Measurements from ENCODE around the gene TBC1D32.

Gene TBC1D32

GRCh38 chr6:121333196-121333595, 1.1 kb downstream of the TBC1D32 start:
- no peaks in the 10 kb centered on the region for H3K36me3 ChIP-seq (ENCODE audit: insufficient read depth, low read length)
- peak overlapping the region; percentile 81 for H3K4me3 ChIP-seq (ENCODE audit: low read length, poor library complexity, severe bottlenecking)
- H3K9me2 ChIP-seq (replicated peaks; ENCODE audit: low read depth, low read length): no peaks in the 10 kb centered on the region
- H3K4me1 ChIP-seq (ENCODE audit: insufficient read depth, low read length, poor library complexity, severe bottlenecking): peaks cover 34% of the 10 kb centered on the region
- no peaks in the 10 kb centered on the region for H3F3A ChIP-seq (ENCODE audit: low read depth)
- no peaks in the 10 kb centered on the region for H3K27me3 ChIP-seq (ENCODE audit: insufficient read depth, low read length, poor library complexity, severe bottlenecking)
- H3K9ac ChIP-seq (ENCODE audit: low read depth, low read length, poor library complexity, severe bottlenecking): peak overlapping the region; percentile 81
- H2AFZ ChIP-seq (ENCODE audit: low read length): no peak overlapping the region
- no peaks in the 10 kb centered on the region for H3K9me3 ChIP-seq (ENCODE audit: insufficient read depth, low read depth, low read length)
- H3K4me2 ChIP-seq (ENCODE audit: low read depth, low read length, poor library complexity, severe bottlenecking): peak overlapping the region; percentile 86
- TF ChIP-seq CTCF (conservative IDR thresholded peaks at IDR 0.05; ENCODE audit: low read length): no peak
- TF ChIP-seq EZH2phosphoT487 (IDR thresholded peaks at IDR 0.05; ENCODE audit: borderline replicate concordance): no peak
- peaks cover 7% of the 10 kb centered on the region for H3K79me2 ChIP-seq (ENCODE audit: insufficient read depth, low read length)
- no peaks in the 10 kb centered on the region for H4K20me1 ChIP-seq (ENCODE audit: insufficient read depth, low read length, poor library complexity, severe bottlenecking)

GRCh38 chr6:121330516-121330915, 3.8 kb downstream of the TBC1D32 start:
- Histone ChIP-seq H3K79me2 (ENCODE audit: insufficient read depth, low read length) (peaks cover 7% of the 10 kb centered on the region), H3K4me1 (ENCODE audit: insufficient read depth, low read length, poor library complexity, severe bottlenecking) (peaks cover 34% of the 10 kb centered on the region), H3K36me3 (ENCODE audit: insufficient read depth, low read length) (no peaks in the 10 kb centered on the region), H3K9me2 (replicated peaks; ENCODE audit: low read depth, low read length) (no peaks in the 10 kb centered on the region), H3K4me3 (ENCODE audit: low read length, poor library complexity, severe bottlenecking) (peak overlapping the region; percentile 34), H3K4me2 (ENCODE audit: low read depth, low read length, poor library complexity, severe bottlenecking) (peak overlapping the region; percentile 60), H3K27me3 (ENCODE audit: insufficient read depth, low read length, poor library complexity, severe bottlenecking) (no peaks in the 10 kb centered on the region), H3K9me3 (ENCODE audit: insufficient read depth, low read depth, low read length) (no peaks in the 10 kb centered on the region), H2AFZ (ENCODE audit: low read length) (no peak overlapping the region), H3K9ac (ENCODE audit: low read depth, low read length, poor library complexity, severe bottlenecking) (peak overlapping the region; percentile 25), H3F3A (ENCODE audit: low read depth) (no peaks in the 10 kb centered on the region), H4K20me1 (ENCODE audit: insufficient read depth, low read length, poor library complexity, severe bottlenecking) (no peaks in the 10 kb centered on the region)
- TF ChIP-seq EZH2phosphoT487 (IDR thresholded peaks at IDR 0.05; ENCODE audit: borderline replicate concordance) (no peak), CTCF (conservative IDR thresholded peaks at IDR 0.05; ENCODE audit: low read length) (no peak)

GRCh38 chr6:121321282-121321681, 13.0 kb downstream of the TBC1D32 start:
- H3K9me2 ChIP-seq (replicated peaks; ENCODE audit: low read depth, low read length): no peaks in the 10 kb centered on the region
- no peak for TF ChIP-seq EZH2phosphoT487 (IDR thresholded peaks at IDR 0.05; ENCODE audit: borderline replicate concordance)
- no peak for TF ChIP-seq CTCF (conservative IDR thresholded peaks at IDR 0.05; ENCODE audit: low read length)

More at GRCh38 chr6:121321282-121321681, 13.0 kb downstream of the TBC1D32 start:
- Histone ChIP-seq H3F3A (ENCODE audit: low read depth) (no peaks in the 10 kb centered on the region), H3K36me3 (ENCODE audit: insufficient read depth, low read length) (peaks cover 15% of the 10 kb centered on the region), H3K79me2 (ENCODE audit: insufficient read depth, low read length) (no peaks in the 10 kb centered on the region), H2AFZ (ENCODE audit: low read length) (no peak overlapping the region), H4K20me1 (ENCODE audit: insufficient read depth, low read length, poor library complexity, severe bottlenecking) (no peaks in the 10 kb centered on the region), H3K9me3 (ENCODE audit: insufficient read depth, low read depth, low read length) (no peaks in the 10 kb centered on the region), H3K4me2 (ENCODE audit: low read depth, low read length, poor library complexity, severe bottlenecking) (no peak overlapping the region), H3K4me1 (ENCODE audit: insufficient read depth, low read length, poor library complexity, severe bottlenecking) (no peaks in the 10 kb centered on the region), H3K4me3 (ENCODE audit: low read length, poor library complexity, severe bottlenecking) (no peak overlapping the region), H3K9ac (ENCODE audit: low read depth, low read length, poor library complexity, severe bottlenecking) (no peak overlapping the region), H3K27me3 (ENCODE audit: insufficient read depth, low read length, poor library complexity, severe bottlenecking) (no peaks in the 10 kb centered on the region)

All from Loucy (cell line).